VCaP (cell line): ENCODE data around the gene PCDHGB7.
"Not testable (repeated sequence)": the region's sequence is repeated elsewhere in the genome, so short reads cannot be mapped to it uniquely, and the experiment has no call there.

Source experiments
- H3K27ac ChIP-seq: fragments of 450-650 bp; 2 replicates; pipeline ENCODE4 v1.5.1; 2017
- TF ChIP-seq, protein P1 (sequence below): fragments of 450-650 bp; conservative IDR thresholded peaks from 2 replicates; pipeline ENCODE4 v1.5.1; 2017; ENCODE audit warnings: mild to moderate bottlenecking, moderate library complexity

Gene PCDHGB7

DNA sequence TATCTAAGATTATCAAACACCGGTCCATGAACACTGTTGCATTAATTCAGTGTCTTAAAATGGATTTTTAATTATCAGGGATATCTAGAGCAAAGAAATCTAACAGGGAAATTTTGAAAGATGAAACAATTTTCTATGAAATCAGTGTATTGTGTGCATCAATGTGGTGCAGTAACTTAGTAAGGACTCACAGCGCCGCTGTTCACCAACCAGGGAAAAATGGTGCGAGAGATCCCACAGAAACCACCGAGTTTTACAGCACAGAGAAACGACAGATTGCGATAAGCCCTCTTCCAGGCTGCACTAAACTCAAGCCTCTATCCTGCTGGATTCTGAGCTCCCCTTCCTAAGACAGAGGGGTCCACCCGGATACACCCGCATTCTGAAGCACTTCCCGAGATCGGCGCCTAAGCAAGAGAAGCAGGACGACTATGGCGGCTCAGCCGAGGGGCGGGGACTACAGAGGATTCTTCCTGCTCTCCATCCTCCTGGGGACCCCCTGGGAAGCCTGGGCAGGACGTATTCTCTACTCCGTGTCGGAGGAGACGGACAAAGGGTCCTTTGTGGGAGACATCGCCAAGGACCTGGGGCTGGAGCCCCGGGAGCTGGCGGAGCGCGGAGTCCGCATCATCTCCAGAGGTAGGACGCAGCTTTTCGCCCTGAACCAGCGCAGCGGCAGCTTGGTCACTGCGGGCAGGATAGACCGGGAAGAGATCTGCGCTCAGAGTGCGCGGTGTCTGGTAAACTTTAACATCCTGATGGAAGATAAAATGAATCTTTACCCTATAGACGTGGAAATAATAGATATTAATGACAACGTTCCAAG, 34.8 kb upstream of the PCDHGB7 start, which contains the start of gene PCDHGA7:
Gene PCDHGA7, plus strand, starts transcription at position 274 of the 826 bp plus-strand sequence. Its CDS starts 158 bp downstream, at position 432.
- H3K27ac ChIP-seq = no peak within 1 kb of the TSS
- TF ChIP-seq, protein P1, sequence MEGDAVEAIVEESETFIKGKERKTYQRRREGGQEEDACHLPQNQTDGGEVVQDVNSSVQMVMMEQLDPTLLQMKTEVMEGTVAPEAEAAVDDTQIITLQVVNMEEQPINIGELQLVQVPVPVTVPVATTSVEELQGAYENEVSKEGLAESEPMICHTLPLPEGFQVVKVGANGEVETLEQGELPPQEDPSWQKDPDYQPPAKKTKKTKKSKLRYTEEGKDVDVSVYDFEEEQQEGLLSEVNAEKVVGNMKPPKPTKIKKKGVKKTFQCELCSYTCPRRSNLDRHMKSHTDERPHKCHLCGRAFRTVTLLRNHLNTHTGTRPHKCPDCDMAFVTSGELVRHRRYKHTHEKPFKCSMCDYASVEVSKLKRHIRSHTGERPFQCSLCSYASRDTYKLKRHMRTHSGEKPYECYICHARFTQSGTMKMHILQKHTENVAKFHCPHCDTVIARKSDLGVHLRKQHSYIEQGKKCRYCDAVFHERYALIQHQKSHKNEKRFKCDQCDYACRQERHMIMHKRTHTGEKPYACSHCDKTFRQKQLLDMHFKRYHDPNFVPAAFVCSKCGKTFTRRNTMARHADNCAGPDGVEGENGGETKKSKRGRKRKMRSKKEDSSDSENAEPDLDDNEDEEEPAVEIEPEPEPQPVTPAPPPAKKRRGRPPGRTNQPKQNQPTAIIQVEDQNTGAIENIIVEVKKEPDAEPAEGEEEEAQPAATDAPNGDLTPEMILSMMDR = no peak

DNA sequence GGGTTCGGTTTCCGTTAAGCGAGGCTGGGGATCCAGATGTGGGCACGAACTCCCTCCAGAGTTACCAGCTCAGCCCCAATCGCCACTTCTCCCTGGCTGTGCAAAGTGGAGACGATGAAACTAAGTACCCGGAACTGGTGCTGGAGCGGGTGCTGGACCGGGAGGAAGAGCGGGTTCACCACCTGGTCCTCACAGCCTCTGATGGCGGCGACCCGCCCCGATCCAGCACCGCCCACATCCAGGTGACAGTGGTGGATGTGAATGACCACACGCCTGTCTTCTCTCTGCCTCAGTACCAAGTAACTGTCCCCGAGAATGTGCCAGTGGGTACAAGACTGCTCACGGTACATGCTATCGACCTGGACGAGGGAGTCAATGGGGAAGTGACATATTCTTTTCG, 34.1 kb upstream of the PCDHGB7 start:
- TF ChIP-seq, protein P1 = no peak
- no peak overlapping the region for H3K27ac ChIP-seq

DNA sequence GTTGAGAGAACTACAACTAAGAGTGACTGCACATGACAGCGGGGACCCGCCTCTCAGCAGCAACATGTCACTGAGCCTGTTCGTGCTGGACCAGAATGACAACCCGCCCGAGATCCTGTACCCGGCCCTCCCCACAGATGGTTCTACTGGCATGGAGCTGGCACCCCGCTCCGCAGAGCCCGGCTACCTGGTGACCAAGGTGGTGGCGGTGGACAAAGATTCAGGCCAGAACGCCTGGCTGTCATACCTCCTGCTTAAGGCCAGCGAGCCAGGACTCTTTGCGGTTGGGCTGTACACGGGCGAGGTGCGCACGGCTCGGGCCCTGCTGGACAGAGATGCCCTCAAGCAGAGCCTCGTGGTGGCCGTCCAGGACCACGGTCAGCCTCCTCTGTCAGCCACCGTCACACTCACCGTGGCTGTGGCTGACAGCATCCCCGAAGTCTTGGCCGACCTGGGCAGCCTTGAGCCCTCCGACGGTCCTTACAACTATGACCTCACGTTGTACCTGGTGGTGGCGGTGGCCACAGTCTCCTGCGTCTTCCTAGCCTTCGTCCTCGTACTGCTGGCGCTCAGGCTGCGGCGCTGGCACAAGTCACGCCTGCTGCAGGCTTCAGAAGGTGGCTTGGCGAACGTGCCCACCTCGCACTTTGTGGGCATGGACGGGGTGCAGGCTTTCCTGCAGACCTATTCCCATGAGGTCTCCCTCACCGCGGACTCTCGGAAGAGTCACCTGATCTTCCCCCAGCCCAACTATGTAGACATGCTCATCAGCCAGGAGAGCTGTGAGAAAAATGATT, 32.8 kb upstream of the PCDHGB7 start:
- H3K27ac ChIP-seq = no peak overlapping the region
- TF ChIP-seq, protein P1 = no peak

DNA sequence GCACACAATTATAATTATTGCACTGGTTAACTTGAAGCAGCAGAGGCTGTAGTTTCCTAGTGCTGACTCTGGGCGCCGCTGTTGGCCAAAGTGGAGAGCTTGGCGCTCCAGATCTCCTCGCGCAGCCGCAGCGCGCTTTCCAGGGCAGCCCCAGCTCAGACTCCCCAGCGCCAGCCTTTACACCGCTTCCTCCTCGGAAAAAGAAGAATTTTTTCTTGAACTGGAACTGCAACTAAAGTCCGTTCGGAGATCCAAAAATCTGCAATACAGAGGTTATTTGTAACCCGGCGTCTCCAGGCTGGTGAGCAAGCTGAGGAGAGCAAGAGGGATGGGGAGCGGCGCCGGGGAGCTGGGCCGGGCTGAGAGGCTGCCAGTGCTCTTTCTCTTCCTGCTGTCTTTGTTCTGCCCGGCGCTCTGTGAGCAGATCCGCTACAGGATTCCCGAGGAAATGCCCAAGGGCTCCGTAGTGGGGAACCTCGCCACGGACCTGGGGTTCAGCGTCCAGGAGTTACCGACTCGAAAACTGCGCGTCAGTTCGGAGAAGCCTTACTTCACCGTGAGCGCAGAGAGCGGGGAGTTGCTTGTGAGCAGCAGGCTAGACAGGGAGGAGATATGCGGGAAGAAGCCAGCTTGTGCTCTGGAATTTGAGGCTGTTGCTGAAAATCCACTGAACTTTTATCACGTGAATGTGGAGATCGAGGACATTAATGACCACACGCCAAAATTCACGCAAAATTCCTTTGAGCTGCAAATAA, 29.7 kb upstream of the PCDHGB7 start, which contains the start of gene PCDHGB4:
Gene PCDHGB4, plus strand, starts transcription at position 142 of the 755 bp plus-strand sequence. Its CDS starts 187 bp downstream, at position 329.
- H3K27ac ChIP-seq = not testable (repeated sequence)
- TF ChIP-seq, protein P1 = peak; percentile 85

DNA sequence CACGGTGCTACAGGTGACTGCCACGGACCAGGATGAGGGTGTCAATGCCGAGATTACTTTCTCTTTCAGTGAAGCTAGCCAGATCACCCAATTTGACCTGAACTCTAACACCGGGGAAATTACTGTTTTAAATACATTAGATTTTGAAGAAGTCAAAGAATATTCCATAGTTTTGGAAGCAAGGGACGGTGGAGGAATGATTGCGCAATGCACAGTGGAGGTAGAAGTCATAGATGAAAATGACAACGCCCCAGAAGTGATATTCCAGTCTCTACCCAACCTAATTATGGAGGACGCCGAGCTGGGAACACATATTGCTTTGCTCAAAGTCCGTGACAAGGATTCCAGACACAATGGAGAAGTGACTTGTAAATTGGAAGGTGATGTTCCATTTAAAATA, 28.8 kb upstream of the PCDHGB7 start:
- TF ChIP-seq, protein P1 = no peak
- H3K27ac ChIP-seq = no peak overlapping the region

DNA sequence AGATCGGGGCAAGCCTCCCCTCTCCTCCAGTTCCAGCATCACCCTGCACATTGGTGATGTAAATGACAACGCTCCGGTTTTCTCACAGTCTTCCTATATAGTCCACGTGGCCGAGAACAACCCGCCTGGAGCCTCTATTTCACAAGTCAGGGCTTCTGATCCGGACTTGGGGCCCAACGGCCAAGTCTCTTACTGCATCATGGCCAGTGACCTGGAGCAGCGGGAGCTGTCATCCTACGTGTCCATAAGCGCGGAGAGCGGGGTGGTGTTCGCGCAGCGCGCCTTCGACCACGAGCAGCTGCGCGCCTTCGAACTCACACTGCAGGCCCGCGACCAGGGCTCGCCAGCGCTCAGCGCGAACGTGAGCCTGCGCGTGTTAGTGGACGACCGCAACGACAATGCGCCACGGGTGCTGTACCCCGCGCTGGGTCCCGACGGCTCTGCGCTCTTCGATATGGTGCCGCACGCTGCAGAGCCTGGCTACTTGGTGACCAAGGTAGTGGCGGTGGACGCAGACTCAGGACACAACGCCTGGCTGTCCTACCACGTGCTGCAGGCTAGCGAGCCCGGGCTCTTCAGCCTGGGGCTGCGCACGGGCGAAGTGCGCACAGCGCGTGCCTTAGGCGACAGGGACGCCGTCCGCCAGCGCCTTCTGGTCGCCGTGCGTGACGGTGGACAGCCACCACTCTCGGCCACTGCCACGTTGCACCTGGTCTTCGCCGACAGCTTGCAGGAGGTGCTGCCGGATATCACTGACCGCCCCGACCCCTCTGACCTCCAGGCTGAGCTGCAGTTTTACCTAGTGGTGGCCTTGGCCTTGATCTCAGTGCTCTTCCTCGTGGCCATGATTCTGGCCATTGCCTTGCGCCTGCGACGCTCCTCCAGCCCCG, 28.1 kb upstream of the PCDHGB7 start:
- H3K27ac ChIP-seq = no peak overlapping the region
- TF ChIP-seq, protein P1 = no peak
